NCI-H128 (cell line): ENCODE measurements around the gene AGRN.
"Not testable (repeated sequence)": the region's sequence is repeated elsewhere in the genome, so short reads cannot be mapped to it uniquely, and the experiment has no call there.

Experiments used
- DNase-seq: peaks from one replicate; lab custom pipeline; 2025; ENCODE audit not compliant: unreplicated experiment; lab: John Stamatoyannopoulos, UW

Gene AGRN

GRCh38 chr1:1089731-1090423 lies 70.0 kb downstream of the AGRN start:
- no peak for DNase-seq

- DNase-seq, result no peak
Measured at GRCh38 chr1:1090424-1091343, 70.8 kb downstream of the AGRN start.

GRCh38 chr1:1091344-1092148 lies 71.6 kb downstream of the AGRN start:
- no peak for DNase-seq

- DNase-seq, result no peak
Measured at GRCh38 chr1:1092149-1092855, 72.4 kb downstream of the AGRN start.

- DNase-seq, result no peak
Measured at GRCh38 chr1:1092894-1093609, 73.1 kb downstream of the AGRN start.

GRCh38 chr1:1093610-1093943 lies 73.7 kb downstream of the AGRN start:
- no peak for DNase-seq

GRCh38 chr1:1094981-1095380 lies 75.1 kb downstream of the AGRN start:
- no peak for DNase-seq

- not testable (repeated sequence) for DNase-seq
Measured at GRCh38 chr1:1096136-1096535, 76.2 kb downstream of the AGRN start.

- DNase-seq, result no peak
Measured at GRCh38 chr1:1098681-1099421, 78.9 kb downstream of the AGRN start.

- DNase-seq, result no peak
Measured at GRCh38 chr1:1099506-1100183, 79.7 kb downstream of the AGRN start.

- no peak for DNase-seq
Measured at GRCh38 chr1:1100296-1100695, 80.4 kb downstream of the AGRN start.

GRCh38 chr1:1101503-1101902 lies 81.6 kb downstream of the AGRN start:
- no peak for DNase-seq

- DNase-seq, result not testable (repeated sequence)
Measured at GRCh38 chr1:1104152-1104551, 84.2 kb downstream of the AGRN start.
